ENCODE results near the gene NRBF2.
A peak's percentile ranks its signal among the peaks of the same experiment; 100 is the strongest.
"Not testable (repeated sequence)": the region's sequence is repeated elsewhere in the genome, so short reads cannot be mapped to it uniquely, and the experiment has no call there.

The NRBF2 gene

DNA sequence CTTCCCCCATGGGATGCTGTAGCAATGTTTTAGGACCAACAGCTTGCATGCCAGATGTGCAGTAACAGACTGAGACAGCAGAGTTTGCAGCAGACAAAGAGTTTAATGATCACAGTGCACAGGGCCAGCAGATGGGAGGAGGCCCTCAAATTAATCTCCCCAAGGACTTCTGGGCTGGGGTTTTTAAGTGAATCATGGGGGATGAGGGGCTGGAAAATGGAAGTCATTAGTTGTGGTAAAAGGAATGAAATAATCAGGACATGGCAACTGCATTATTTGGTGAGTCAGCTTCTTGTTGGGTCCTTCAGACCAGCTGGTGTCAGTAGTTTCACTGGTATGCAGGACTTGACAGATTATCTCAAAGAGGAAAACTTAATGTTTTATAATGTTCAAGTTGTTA lies 12.6 kb upstream of the NRBF2 start:
- no peak for DNase-seq

DNA sequence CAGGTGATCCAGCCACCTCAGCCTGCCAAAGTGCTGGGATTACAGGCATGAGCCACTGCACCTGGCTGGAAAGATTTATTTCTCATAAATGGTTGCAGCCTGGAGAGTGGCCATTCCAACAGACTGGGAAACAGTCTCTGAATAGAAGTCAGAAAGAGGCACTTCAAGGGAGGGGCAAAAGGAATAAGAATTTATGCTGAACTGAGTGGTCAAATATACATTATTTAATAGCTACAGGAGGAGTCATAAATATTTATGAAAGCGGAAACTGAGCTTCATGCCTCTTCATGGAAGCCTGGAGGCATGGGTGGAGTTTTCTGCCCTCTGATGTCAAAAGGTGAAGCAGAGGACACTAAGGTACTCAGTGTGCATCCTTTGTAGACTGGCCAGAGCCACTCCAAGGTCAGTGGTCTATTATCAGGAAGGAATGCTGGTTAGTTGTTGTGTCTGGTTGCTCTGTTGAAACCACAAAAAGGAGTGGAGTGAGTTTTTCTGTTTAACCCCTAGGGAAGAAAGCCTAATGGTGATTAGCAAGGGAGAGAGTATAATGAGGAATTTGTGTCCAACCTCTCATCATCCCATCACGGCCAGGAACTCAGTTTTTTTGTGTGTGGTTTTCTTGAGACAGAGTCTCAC lies 9.3 kb upstream of the NRBF2 start:
- no peak for DNase-seq

DNA sequence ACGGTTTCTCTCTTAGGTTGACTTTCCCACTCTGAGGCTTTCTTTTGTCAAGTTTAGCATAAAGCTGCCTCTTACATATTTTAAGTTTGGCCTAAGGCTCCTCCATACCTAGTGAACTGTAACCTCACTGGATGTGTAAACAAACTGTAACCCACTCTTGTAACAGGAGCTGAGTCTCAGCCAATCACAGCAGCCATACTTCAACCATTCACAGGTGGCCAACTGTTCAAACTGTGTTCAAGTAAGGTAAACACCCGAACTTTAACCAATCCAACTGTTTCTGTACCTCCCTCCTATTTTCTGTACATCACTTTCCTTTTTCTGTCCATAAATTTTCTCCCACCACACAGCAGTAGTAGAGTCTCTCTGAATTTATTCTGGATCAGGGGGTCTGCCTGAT lies 7.7 kb upstream of the NRBF2 start:
- DNase-seq = no peak

DNA sequence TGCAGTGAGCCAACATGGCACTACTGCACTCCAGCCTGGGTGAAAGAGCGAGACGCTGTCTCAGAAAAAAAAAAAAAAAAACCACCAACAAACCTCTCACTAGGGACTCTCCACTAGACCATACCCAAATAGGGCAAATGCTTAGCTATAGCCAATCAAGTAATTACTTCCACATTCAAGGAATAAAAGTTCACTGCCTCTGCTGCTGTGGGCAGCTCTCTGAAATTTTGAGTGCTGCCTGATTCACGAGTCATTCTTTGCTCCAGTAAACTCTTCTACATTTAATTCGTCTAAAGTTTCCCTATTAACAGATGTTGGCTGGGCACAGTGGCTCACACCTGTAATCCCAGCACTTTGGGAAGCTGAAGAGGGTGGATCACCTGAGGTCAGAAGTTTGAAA lies 4.7 kb upstream of the NRBF2 start:
- no peak for DNase-seq

DNA sequence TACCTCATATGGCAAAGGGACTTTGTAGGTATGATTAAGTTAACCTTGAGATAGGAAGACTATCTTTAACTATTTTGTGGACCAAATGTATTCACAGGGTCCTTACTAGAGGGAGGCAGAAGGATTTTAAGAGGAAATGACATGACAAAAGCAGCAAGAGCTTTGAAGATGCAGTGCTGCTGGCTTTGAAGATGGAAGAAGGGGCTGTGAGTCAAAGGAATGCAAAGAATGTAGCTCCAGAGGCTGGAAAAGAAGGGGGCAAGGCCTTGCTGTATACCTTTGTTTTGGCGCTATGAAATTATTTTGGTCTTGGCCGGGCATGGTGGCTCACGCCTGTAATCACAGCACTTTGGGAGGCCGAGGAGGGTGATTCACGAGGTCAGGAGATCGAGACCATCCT lies 3.2 kb upstream of the NRBF2 start:
- no peak for DNase-seq

DNA sequence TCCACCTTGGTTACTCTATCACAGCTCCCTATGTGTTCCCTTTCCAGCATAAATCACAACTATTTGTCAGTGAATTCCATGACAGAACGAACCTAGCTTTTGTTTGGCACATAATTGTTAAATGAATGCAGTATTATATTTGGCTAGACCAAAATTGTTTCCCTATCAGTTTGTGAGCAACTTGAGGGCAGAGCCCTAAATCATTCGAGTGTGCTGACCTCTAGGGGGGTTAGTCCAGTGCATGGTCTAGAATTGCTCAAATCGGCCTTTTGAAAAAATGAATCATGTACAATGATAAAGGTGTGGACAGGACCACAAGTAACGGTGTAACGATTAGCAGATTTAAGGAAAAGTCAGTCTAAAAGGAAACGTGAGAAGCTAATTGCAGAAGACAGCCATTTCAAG lies 475 bp upstream of the NRBF2 start:
- no peak for DNase-seq

DNA sequence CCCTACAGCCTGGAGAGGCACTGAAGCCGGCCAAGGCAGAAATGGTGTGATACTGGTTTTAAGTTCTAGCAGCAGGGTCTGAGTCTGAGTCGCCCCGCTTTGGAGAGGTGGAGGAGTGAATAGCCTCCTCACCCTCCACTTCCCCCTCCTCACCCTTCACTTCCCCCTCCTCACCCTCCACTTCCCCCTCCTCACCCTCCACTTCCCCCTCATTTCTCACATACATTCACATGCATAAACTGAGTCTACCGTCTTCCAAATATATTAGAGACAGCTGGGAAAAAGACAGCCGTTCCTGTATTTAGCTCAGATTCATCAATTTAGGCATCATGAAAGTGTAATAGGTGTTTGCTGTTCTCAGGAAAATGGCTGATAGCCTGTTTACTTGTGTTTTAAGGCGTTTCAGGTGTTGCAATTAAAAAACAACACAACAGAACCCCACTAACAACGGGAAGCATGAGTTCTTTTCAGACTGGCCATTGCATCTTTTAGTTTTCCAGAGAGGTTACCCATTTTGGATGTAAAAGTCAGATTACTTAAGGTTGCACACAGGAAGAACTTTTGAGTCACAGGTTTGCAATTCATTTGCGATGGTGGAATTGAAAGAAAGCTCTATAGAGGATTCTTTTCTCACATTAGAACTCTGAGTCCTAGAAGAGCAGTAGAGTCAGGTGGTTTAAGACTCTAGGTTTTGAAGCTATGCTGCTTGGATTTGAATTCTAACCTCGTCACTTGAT lies 861 bp downstream of the NRBF2 start:
- DNase-seq = no peak

DNA sequence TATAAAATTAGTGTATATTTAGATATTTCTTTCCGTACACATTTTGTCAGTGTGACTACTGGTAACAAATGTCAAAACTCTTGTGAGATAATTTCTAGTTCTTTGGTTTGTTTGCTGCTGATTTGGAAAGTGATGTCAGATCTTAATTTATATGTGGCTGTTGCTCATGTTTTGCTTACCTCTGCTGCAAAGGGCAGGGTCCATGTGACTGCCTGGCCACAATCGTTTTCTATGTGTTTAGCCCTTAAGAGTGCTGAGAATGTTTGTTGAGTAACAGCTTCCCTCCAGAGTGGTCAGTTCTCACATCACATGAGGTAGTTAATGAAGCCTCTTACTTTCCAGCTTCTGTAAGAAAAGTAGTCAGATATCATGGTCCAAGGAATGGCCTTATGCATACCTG lies 4.2 kb downstream of the NRBF2 start:
- DNase-seq = no peak

DNA sequence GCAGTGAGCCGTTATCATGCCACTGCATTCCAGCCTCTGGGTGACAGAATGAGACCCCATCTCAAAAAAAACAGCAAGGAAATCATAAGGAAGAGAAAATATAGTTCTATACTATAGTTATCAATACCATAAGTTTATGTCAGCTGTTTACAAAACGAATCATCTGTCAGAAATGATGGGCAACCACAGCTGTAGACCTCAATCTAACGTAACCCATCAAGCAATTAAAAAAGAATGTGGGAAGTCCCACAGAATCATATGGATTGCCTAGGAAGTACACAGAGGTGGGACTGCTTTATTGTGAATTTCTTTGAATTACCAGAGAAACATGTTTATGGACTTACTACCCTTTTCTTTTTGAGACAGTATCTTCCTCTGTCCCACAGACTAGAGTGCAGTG lies 6.9 kb downstream of the NRBF2 start:
- no peak for DNase-seq

DNA sequence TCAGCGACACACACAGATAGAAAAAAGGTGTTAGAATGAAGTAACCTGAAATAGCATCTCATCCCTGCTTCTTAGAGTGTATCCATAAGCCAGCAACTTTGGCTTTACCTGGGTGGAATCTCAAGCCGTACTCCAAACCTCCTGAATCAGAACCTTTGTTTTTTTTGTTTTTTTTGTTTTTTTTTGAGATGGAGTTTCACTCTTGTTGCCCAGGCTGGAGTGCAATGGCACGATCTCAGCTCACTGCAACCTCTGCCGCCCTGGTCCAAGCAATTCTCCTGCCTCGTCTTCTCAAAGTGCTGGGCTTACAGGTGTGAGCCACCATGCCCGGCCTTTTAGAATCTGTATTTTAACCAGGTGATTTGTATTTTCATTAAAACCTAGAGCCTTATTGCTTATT lies 9.0 kb downstream of the NRBF2 start:
- DNase-seq = no peak

DNA sequence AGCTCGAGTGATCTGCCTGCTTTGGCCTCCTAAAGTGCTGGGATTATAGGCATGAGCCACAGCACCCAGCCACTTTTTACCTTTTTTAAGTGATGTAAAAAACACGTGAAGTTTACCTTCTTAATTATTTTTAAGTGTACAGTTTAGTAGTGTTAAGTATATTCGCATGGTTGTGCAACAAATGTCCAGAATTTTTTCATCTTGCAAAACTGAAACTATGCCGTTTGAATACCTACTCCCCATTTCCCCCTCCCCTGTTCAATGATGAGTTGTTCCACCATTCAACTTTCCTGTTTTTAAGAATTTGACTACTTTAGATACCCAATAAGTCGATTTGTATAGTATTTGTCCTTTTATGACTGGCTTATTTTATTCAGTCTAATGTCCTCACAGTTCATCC lies 10.9 kb downstream of the NRBF2 start:
- no peak for DNase-seq

DNA sequence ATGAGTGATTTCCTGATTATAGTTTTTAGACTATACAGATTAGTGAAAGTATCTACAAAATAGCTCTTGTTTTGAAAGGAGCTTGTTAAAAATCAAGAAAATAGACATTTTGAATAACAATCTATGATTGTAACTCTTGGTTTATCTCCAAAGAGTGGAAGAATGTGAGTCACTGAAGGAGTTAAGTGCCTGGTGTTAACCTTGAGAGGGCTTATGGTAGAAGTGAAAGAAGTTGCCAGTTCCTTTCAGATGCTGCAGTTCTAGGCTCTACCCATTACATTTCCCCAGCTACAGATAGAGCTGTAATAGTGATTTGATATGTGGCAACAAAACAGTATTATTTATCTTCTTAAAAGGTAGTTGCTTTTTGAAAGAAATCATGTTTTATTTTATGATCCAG lies 12.7 kb downstream of the NRBF2 start:
- no peak for DNase-seq

DNA sequence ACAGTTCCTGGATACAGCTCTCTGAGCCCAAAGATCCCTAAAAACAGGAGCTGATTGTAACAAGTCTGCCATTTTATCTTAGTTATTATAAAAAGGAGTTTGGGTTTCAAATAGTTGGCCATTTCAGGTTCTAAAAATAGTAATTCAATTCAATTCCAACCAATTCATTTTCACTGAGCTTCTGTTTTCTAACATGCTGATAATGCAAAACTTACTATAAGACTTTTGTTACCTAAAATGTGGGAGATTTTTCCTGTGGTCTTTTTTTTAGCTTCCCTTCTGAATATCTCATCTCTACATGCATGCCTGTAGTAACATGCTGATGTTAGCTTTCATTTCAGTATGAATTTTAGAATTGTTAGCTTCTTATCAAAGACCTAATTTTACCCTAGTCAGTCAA lies 13.4 kb downstream of the NRBF2 start:
- no peak for DNase-seq

DNA sequence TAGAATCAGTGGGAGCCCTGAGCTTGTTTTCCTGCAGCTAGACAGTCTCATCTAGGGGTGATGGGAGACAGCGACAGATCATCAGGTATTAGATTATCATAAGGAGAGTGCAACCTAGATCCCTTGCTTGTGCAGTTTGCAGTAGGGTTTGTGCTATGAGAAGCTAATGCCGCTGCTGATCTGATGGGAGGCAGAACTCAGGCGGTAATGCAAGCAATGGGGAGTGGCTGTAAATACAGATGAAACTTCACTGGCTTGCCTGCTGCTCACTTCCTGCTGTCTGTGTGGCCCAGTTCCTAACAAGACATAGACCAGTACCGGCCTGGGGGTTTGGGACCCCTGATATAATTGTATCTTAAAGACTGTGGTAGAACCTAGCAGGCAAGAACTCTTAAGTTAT lies 17.6 kb downstream of the NRBF2 start:
- no peak for DNase-seq

DNA sequence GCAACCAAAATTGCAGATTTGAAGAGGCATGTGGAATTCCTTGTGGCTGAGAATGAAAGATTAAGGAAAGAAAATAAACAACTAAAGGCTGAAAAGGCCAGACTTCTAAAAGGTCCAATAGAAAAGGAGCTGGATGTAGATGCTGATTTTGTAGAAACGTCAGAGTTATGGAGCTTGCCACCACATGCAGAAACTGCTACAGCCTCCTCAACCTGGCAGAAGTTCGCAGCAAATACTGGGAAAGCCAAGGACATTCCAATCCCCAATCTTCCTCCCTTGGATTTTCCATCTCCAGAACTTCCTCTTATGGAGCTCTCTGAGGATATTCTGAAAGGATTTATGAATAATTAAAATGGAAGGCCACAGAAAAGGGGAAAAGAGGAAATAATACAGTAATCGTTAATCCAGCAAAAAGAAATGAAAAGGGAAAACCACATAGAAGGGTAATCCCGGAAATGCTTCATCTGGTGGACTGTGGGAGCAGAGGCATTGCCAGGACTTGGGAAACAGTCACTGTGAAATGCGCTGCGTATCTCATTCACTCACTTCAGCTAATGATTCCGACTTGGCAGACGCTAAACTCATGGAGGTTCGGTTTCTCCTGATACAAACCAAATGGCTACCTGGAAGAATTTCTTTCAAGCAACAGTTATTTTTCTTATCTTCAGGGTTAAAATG lies 20.9 kb downstream of the NRBF2 start:
- DNase-seq = not testable (repeated sequence)

DNA sequence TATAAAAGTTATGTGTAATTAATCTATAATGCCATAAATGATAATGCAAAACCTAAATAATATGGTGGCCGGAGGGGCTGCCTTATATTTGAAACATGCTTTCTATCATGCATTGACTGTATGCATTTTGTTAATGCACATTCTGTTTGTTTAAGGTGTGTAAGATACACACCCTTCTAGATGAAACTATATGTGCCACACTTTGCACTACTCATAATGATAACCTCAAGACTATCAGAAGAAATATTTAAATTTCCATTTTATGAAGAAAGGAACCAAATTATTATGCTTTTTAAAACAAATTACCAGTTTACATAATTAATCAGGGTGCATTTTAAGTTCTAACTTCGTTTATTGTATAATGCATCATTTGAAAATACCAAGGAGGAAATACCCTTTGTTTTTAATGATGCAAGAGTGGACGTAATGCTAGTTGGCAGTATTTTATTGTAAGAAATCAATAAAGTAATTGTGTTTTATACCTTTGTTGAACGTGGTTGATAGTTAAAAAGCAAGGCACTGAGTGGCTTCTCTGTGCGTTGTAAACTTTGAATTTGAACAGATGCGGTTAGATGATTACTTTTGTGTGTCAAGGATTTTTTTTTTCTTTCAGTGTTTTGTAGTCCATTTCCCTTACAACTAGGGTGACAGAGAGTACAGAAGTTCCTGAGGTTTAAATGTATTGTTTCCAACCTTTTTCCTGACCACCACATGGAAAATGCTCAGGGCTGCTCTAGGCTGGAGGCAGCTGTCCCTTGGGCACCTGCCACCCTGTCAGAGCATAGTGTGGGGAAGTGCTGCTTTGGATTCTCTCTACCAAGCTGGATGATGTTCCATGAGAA lies 21.6 kb downstream of the NRBF2 start:
- DNase-seq = no peak

DNA sequence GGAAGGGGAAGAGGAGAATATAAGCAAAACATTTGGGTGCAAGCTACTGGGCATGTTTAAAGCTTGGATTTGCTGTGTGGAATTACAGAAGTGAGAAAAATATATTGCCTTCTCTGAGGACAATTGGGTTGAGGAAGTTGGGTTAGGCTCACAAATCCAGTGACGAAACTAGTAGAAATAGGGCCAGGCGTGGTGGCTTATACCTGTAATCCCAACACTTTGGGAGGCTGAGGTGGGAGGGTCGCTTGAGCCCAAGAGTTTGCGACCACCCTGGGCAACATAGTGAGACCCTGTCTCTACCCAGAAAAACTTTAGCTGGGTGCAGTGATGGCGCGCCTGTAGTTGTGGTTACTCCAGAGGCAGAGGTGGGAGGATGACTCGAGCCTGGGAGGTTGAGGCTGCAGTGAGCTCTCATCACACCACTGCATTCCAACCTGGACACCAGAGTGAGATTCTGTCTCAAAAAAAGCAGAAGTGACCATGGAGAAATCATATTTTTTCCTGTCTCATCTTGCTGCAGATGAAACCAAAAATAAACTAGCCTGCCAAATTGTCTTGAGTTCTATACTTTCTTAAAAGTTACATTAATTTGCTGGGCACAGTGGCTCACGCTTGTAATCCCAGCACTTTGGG lies 22.4 kb downstream of the NRBF2 start:
- DNase-seq = no peak

DNA sequence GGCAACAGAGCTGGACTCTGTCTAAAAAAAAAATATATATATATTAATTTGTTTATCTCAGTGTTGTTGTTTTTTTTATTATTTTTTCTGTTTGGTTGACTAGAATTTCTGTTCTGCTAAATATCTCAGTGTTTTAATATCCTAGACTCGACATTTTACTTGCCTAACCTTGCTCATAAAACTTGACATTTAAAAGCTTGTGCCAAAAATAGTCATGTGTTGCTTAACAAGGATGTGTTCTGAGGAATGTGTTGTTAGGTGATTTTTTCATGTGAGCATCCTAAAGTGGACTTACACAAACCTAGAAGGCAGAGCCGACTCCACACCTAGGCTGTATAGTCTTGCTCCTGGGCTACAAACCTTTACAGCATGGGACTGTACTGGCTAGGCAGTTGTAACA lies 23.1 kb downstream of the NRBF2 start:
- no peak for DNase-seq

DNA sequence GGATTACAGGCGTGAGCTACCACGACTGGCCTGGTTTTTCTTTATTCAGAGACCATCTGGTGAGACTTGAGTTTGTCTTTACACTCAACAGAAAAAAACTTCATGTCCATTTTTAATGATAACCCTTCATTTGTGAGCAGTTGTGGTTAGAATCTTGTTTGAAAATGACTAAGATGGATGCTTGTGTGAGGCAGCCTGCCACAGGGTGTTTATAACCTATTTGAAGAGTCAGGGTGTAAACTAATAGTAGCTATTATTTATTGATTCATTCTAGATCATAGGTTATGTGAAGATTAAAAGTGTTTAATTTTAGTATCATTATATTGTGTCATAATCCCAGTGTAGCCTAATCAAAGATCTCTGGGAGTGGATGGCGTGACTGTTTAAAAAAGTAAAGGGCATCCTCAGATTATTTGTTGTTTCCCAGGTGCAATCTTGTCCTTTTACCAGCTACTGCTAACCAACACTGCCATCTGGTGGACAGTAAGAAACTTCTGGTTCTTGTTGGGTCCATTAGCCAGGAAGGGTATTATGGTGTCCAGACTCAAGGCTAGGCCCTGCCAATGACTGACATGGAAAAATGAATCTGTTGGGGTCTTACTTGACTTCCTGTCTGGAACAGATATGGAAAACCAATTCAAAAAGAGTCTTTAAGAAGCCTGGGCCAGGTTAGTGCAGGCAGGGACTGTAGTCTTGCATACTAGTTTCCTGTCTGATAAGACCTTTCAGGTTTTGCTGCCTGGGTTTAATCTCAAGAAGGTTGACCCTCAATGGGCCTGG lies 24.9 kb downstream of the NRBF2 start:
- peak; percentile 28 for DNase-seq

DNA sequence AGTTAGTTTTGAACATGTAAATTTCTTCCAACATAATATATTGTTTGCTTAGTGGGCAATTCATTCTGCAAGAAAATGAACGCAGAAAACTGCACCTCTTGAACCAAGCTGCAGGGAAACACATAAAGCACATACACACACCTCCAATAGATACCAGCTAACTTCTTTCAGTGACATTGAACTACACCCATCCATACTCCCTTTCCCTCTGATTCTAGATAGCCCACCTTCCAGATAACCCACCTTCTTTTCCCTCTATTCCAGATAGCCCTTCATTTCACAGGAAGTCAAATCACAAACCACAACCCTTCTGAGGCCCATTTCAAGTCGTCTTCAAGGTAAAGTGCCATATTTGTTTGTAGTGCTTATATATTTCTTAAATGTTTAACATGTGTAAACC lies 28.5 kb downstream of the NRBF2 start:
- no peak for DNase-seq

DNA sequence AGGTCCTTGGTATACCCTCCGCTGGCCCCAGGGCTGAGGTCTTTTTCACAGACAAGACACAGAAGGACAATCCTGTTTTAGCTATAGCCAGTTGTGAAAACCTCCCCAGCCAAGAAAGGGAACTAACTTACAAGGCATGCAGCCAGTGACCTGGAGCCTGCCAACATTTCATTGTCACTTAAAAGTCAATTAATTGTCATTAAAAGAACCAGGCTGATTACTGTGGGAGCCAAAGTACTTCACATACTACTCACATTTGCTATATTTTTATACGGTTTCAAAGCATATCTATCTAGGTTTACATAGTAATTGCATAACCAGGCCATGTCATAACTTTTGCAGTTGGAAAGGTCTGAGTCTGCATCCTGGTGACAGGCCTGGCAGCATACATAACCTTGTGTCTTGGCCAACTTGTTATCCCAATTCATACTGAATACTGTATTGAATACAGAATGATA lies 31.1 kb downstream of the NRBF2 start:
- no peak for DNase-seq

DNA sequence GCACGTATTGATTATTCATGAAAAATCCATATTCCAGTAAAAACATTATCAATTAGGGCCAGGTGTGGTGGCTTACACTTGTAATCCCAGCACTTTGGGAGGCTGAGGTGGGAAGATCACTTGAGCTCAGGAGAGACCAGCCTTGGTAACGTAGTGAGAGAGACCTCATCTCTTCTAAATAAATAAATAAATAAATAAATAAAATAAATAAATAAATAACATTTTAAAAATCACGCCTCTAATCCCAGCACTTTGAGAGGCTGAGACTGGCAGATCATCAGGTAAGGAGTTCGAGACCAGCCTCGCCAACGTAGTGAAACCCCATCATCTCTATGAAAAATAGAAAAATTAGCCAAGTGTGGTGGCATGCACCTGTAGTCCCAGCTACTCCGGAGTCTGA lies 32.1 kb downstream of the NRBF2 start:
- no peak for DNase-seq
